SK-N-SH treated with all-trans-retinoic acid at 6 μM for 48 hours (cell line): ENCODE data around the gene BRPF1.

Experiments used
- ARNTL ChIP-seq: fragments of 450-650 bp; formaldehyde crosslinking; IDR thresholded peaks from 2 replicates; pipeline ENCODE4 v1.5.0; 2020; ENCODE audit warnings: low read depth, mild to moderate bottlenecking, moderate library complexity, borderline replicate concordance
- BACH2 ChIP-seq: fragments of 250-450 bp; sonication (Bioruptor Pico); IDR thresholded peaks from 2 replicates; pipeline ENCODE4 v1.9.0; 2021; ENCODE audit warnings: mild to moderate bottlenecking, borderline replicate concordance
- CREB5 ChIP-seq: fragments of 250-450 bp; sonication (Bioruptor Pico); IDR thresholded peaks from 2 replicates; pipeline ENCODE4 v1.5.1; 2020; ENCODE audit warnings: low read depth, mild to moderate bottlenecking, moderate library complexity
- ESRRG ChIP-seq: fragments of 250-450 bp; sonication (Bioruptor Pico); IDR thresholded peaks from 2 replicates; pipeline ENCODE4 v1.6.1; 2021; ENCODE audit warnings: mild to moderate bottlenecking
- GLIS3 ChIP-seq: fragments of 250-450 bp; sonication (Bioruptor Pico); IDR thresholded peaks from 2 replicates; pipeline ENCODE4 v1.5.0; 2020; ENCODE audit warnings: mild to moderate bottlenecking, moderate library complexity
- ISL1 ChIP-seq: fragments of 250-450 bp; sonication (Bioruptor Pico); IDR thresholded peaks from 2 replicates; pipeline ENCODE4 v2.1.2; 2022; ENCODE audit warnings: mild to moderate bottlenecking, moderate library complexity
- PATZ1 ChIP-seq: fragments of 250-450 bp; sonication (Bioruptor Pico); IDR thresholded peaks from 2 replicates; pipeline ENCODE4 v1.8.0; 2020; ENCODE audit warnings: mild to moderate bottlenecking, moderate library complexity, borderline replicate concordance
- POU6F1 ChIP-seq: fragments of 250-450 bp; sonication (Bioruptor Pico); IDR thresholded peaks from 2 replicates; pipeline ENCODE4 v1.8.0; 2021; ENCODE audit warnings: low read depth, mild to moderate bottlenecking, moderate library complexity, borderline replicate concordance
- PPARA ChIP-seq: fragments of 250-450 bp; sonication (Bioruptor Pico); IDR thresholded peaks from 2 replicates; pipeline ENCODE4 v1.5.0; 2020; ENCODE audit warnings: mild to moderate bottlenecking, borderline replicate concordance
- RARB ChIP-seq: fragments of 250-450 bp; sonication (Bioruptor Pico); IDR thresholded peaks from 2 replicates; pipeline ENCODE4 v1.8.0; 2021; ENCODE audit warnings: mild to moderate bottlenecking, moderate library complexity
- TCF4 ChIP-seq: fragments of 250-450 bp; sonication (Bioruptor Pico); IDR thresholded peaks from 2 replicates; pipeline ENCODE4 v1.8.0; 2021; ENCODE audit warnings: mild to moderate bottlenecking, moderate library complexity, borderline replicate concordance
- TSHZ2 ChIP-seq: fragments of 250-450 bp; sonication (Bioruptor Pico); IDR thresholded peaks from 2 replicates; pipeline ENCODE4 v1.5.0; 2020; ENCODE audit warnings: mild to moderate bottlenecking, moderate library complexity
- ZFP30 ChIP-seq: fragments of 450-650 bp; formaldehyde crosslinking; IDR thresholded peaks from 2 replicates; pipeline ENCODE4 v1.5.0; 2022; ENCODE audit warnings: mild to moderate bottlenecking, moderate library complexity
- ZNF70 ChIP-seq: fragments of 450-650 bp; formaldehyde crosslinking; IDR thresholded peaks from 2 replicates; pipeline ENCODE4 v1.5.0; 2020; ENCODE audit warnings: mild to moderate bottlenecking, moderate library complexity

- no peak for TF ChIP-seq ESRRG (CRISPR knock-in tag)
- no peak for TF ChIP-seq RARB (CRISPR knock-in tag)
- no peak for TF ChIP-seq ARNTL (CRISPR knock-in tag)
- TF ChIP-seq TCF4 (CRISPR knock-in tag), result no peak
- no peak for TF ChIP-seq POU6F1 (CRISPR knock-in tag)
- no peak for TF ChIP-seq BACH2 (CRISPR knock-in tag)
- TF ChIP-seq ZNF70 (CRISPR knock-in tag), result no peak
- no peak for TF ChIP-seq CREB5 (CRISPR knock-in tag)
- TF ChIP-seq TSHZ2 (CRISPR knock-in tag), result no peak
- no peak for TF ChIP-seq GLIS3
- TF ChIP-seq PPARA (CRISPR knock-in tag), result no peak
- TF ChIP-seq ISL1 (CRISPR knock-in tag), result no peak
- no peak for TF ChIP-seq PATZ1 (CRISPR knock-in tag)
- TF ChIP-seq ZFP30, result no peak
Observed at GRCh38 chr3:9794400-9794799, 62.9 kb downstream of the BRPF1 start.
